Neural progenitor cell (in vitro differentiated cells): ENCODE measurements around the gene RAB8B. TPM values are rescaled to one million over a fixed set of nuclear protein-coding genes. Genes with fewer than 3 reads are reported as not detected.

Experiments
- DNase-seq: peaks from one replicate; pipeline ENCODE4 v3.0.0-alpha.2; 2016; ENCODE audit warnings: low spot score
- H2AFZ ChIP-seq: fragments of 200-600 bp; sonication (generic); replicated peaks from 2 replicates; pipeline ENCODE4 v1.6.1; 2016; ENCODE audit warnings: antibody characterized with exemption
- H3F3A ChIP-seq: fragments of 200-600 bp; sonication (generic); 2 replicates; pipeline ENCODE4 v1.6.1; 2016; ENCODE audit warnings: antibody characterized with exemption, low read depth
- H3K27ac ChIP-seq: fragments of 200-600 bp; sonication (generic); 2 replicates; pipeline ENCODE4 v1.5.1; 2016; ENCODE audit warnings: mild to moderate bottlenecking
- H3K27me3 ChIP-seq: fragments of 200-600 bp; sonication (generic); 2 replicates; pipeline ENCODE4 v1.6.1; 2016; ENCODE audit warnings: mild to moderate bottlenecking, moderate library complexity
- H3K36me3 ChIP-seq: fragments of 200-600 bp; sonication (generic); 2 replicates; pipeline ENCODE4 v1.5.1; 2016
- H3K4me1 ChIP-seq: fragments of 200-600 bp; sonication (generic); 2 replicates; pipeline ENCODE4 v1.6.1; 2016; ENCODE audit warnings: mixed run types
- H3K4me2 ChIP-seq: fragments of 200-600 bp; sonication (generic); 2 replicates; pipeline ENCODE4 v1.6.1; 2016
- H3K4me3 ChIP-seq: fragments of 200-600 bp; sonication (generic); 2 replicates; pipeline ENCODE4 v1.5.1; 2016
- H3K79me2 ChIP-seq: fragments of 200-600 bp; sonication (generic); 2 replicates; pipeline ENCODE4 v1.6.1; 2016; ENCODE audit warnings: low read depth
- H3K9ac ChIP-seq: fragments of 200-600 bp; sonication (generic); 2 replicates; pipeline ENCODE4 v1.6.1; 2016
- H3K9me3 ChIP-seq: fragments of 200-600 bp; sonication (generic); 2 replicates; pipeline ENCODE4 v1.5.1; 2016; ENCODE audit warnings: low read depth
- H4K20me1 ChIP-seq: fragments of 200-600 bp; sonication (generic); 2 replicates; pipeline ENCODE4 v1.6.1; 2016; ENCODE audit warnings: low read depth
- H3K27ac Mint-ChIP-seq: 3 replicates; pipeline ENCODE4 v1.8.0; 2021; ENCODE audit warnings: mixed read lengths
- H3K27me3 Mint-ChIP-seq: 2 replicates; pipeline ENCODE4 v1.8.0; 2022; ENCODE audit warnings: low read depth, mild to moderate bottlenecking, inconsistent platforms, moderate library complexity, mixed read lengths; ENCODE audit not compliant: insufficient read depth
- H3K36me3 Mint-ChIP-seq: 3 replicates; pipeline ENCODE4 v1.8.0; 2021; ENCODE audit warnings: mixed read lengths
- H3K4me1 Mint-ChIP-seq: 3 replicates; pipeline ENCODE4 v1.8.0; 2021; ENCODE audit warnings: mixed read lengths
- H3K4me3 Mint-ChIP-seq: 3 replicates; pipeline ENCODE4 v1.8.0; 2021; ENCODE audit warnings: mild to moderate bottlenecking, moderate library complexity, mixed read lengths
- H3K9me3 Mint-ChIP-seq: 3 replicates; pipeline ENCODE4 v1.8.0; 2020; ENCODE audit warnings: mixed read lengths
- CTCF ChIP-seq: fragments of 200-600 bp; sonication (generic); IDR thresholded peaks from 2 replicates; pipeline ENCODE4 v1.5.1; 2017; ENCODE audit warnings: antibody characterized with exemption, mild to moderate bottlenecking
- EZH2 ChIP-seq: fragments of 200-600 bp; sonication (generic); IDR thresholded peaks from 2 replicates; pipeline ENCODE4 v1.6.1; 2017; ENCODE audit warnings: antibody characterized with exemption, mild to moderate bottlenecking, moderate library complexity
- EZH2phosphoT487 ChIP-seq: fragments of 200-600 bp; sonication (generic); IDR thresholded peaks from 2 replicates; pipeline ENCODE4 v1.6.1; 2017; ENCODE audit warnings: antibody characterized with exemption
- total RNA-seq: library from RNA; depleted of rRNA; stranded (reverse); fragments of >200 nt; gene quantifications from 2 replicates; pipeline ENCODE4 v1.2.3, GENCODE V29; 2015; ENCODE audit warnings: low replicate concordance

Gene RAB8B
- total RNA-seq, 1 donor from 2014 or later = 107 TPM

GRCh38 chr15:63192619-63193206 is 3.3 kb downstream of the RAB8B start:
- TF ChIP-seq EZH2phosphoT487 (no peak), CTCF (no peak), EZH2 (no peak)
- peaks cover 12% of the 10 kb centered on the region for H3F3A ChIP-seq
- no peaks in the 10 kb centered on the region for H3K36me3 ChIP-seq
- peaks cover 3% of the 10 kb centered on the region for H3K27me3 Mint-ChIP-seq
- no peaks in the 10 kb centered on the region for H3K9me3 Mint-ChIP-seq
- H3K79me2 ChIP-seq = peaks cover 78% of the 10 kb centered on the region
- H4K20me1 ChIP-seq = peaks cover 40% of the 10 kb centered on the region
- H3K4me3 Mint-ChIP-seq = no peak overlapping the region
- peaks cover 2% of the 10 kb centered on the region for H3K36me3 Mint-ChIP-seq
- H3K9ac ChIP-seq = no peak overlapping the region
- no peak for DNase-seq
- no peak overlapping the region for H3K27ac ChIP-seq
- H3K4me2 ChIP-seq = no peak overlapping the region
- H3K9me3 ChIP-seq = no peaks in the 10 kb centered on the region
- H3K27me3 ChIP-seq = no peaks in the 10 kb centered on the region
- H3K4me1 Mint-ChIP-seq = peaks cover 54% of the 10 kb centered on the region
- H3K4me1 ChIP-seq = peaks cover 51% of the 10 kb centered on the region
- H2AFZ ChIP-seq = no peak overlapping the region
- H3K4me3 ChIP-seq = no peak overlapping the region
- H3K27ac Mint-ChIP-seq = no peak overlapping the region

GRCh38 chr15:63194302-63194701 is 4.9 kb downstream of the RAB8B start:
- H3K4me1 Mint-ChIP-seq = peaks cover 40% of the 10 kb centered on the region
- Histone ChIP-seq H3K9ac (peak overlapping the region; percentile 19), H3K36me3 (no peaks in the 10 kb centered on the region), H3K27me3 (no peaks in the 10 kb centered on the region), H3K4me1 (peaks cover 46% of the 10 kb centered on the region), H4K20me1 (peaks cover 46% of the 10 kb centered on the region), H2AFZ (no peak overlapping the region), H3F3A (no peaks in the 10 kb centered on the region), H3K79me2 (peaks cover 94% of the 10 kb centered on the region), H3K4me3 (no peak overlapping the region), H3K9me3 (no peaks in the 10 kb centered on the region), H3K27ac (no peak overlapping the region), H3K4me2 (no peak overlapping the region)
- no peak overlapping the region for H3K27ac Mint-ChIP-seq
- H3K9me3 Mint-ChIP-seq = no peaks in the 10 kb centered on the region
- TF ChIP-seq EZH2phosphoT487 (no peak), EZH2 (no peak), CTCF (no peak)
- DNase-seq = no peak
- no peaks in the 10 kb centered on the region for H3K27me3 Mint-ChIP-seq
- peaks cover 2% of the 10 kb centered on the region for H3K36me3 Mint-ChIP-seq
- no peak overlapping the region for H3K4me3 Mint-ChIP-seq

- H3K9me3 Mint-ChIP-seq = no peaks in the 10 kb centered on the region
- Histone ChIP-seq H2AFZ (no peak overlapping the region), H3K4me2 (no peak overlapping the region), H3K27me3 (no peaks in the 10 kb centered on the region), H4K20me1 (peaks cover 46% of the 10 kb centered on the region), H3K9me3 (no peaks in the 10 kb centered on the region), H3F3A (no peaks in the 10 kb centered on the region), H3K4me3 (no peak overlapping the region), H3K36me3 (no peaks in the 10 kb centered on the region), H3K27ac (no peak overlapping the region), H3K9ac (no peak overlapping the region), H3K4me1 (peaks cover 46% of the 10 kb centered on the region), H3K79me2 (peaks cover 98% of the 10 kb centered on the region)
- TF ChIP-seq EZH2phosphoT487 (no peak), EZH2 (no peak), CTCF (no peak)
- peaks cover 2% of the 10 kb centered on the region for H3K36me3 Mint-ChIP-seq
- no peak for DNase-seq
- no peak overlapping the region for H3K27ac Mint-ChIP-seq
- H3K27me3 Mint-ChIP-seq = no peaks in the 10 kb centered on the region
- H3K4me3 Mint-ChIP-seq = no peak overlapping the region
- peaks cover 40% of the 10 kb centered on the region for H3K4me1 Mint-ChIP-seq
Observed at GRCh38 chr15:63194880-63195568, 5.6 kb downstream of the RAB8B start.
